Stimulated activated CD4-positive, alpha-beta T cell treated with anti-CD3 and anti-CD28 coated beads, Interleukin-4, amount 100 ng/mL, for 24 hours (primary cell): ENCODE measurements around the gene NAALADL2.
"Not testable (repeated sequence)": the region's sequence is repeated elsewhere in the genome, so short reads cannot be mapped to it uniquely, and the experiment has no call there.

ENCODE experiments used
- DNase-seq: peaks from one replicate; pipeline ENCODE4 v3.0.0-alpha.2; 2020

Gene NAALADL2

GRCh38 chr3:175149675-175150074 lies 290.5 kb downstream of the NAALADL2 start:
- no peak for DNase-seq

- DNase-seq: no peak
Observed at GRCh38 chr3:175150812-175151401, 291.8 kb downstream of the NAALADL2 start.

GRCh38 chr3:175153595-175153994 lies 294.5 kb downstream of the NAALADL2 start:
- no peak for DNase-seq

GRCh38 chr3:175155172-175155571 lies 296.0 kb downstream of the NAALADL2 start:
- no peak for DNase-seq

- DNase-seq: no peak
Observed at GRCh38 chr3:175159202-175159601, 300.1 kb downstream of the NAALADL2 start.

- no peak for DNase-seq
Observed at GRCh38 chr3:175161291-175161690, 302.2 kb downstream of the NAALADL2 start.

GRCh38 chr3:175163686-175164085 lies 304.6 kb downstream of the NAALADL2 start:
- DNase-seq: no peak

GRCh38 chr3:175173117-175173516 lies 314.0 kb downstream of the NAALADL2 start:
- DNase-seq: not testable (repeated sequence)

- no peak for DNase-seq
Observed at GRCh38 chr3:175176556-175176955, 317.4 kb downstream of the NAALADL2 start.

GRCh38 chr3:175179055-175179454 lies 319.9 kb downstream of the NAALADL2 start:
- DNase-seq: no peak

- DNase-seq: no peak
Observed at GRCh38 chr3:175184392-175184791, 325.3 kb downstream of the NAALADL2 start.

- no peak for DNase-seq
Observed at GRCh38 chr3:175185903-175186302, 326.8 kb downstream of the NAALADL2 start.

GRCh38 chr3:175186511-175186910 lies 327.4 kb downstream of the NAALADL2 start:
- DNase-seq: no peak

GRCh38 chr3:175187586-175187985 lies 328.5 kb downstream of the NAALADL2 start:
- no peak for DNase-seq

- DNase-seq: no peak
Observed at GRCh38 chr3:175192536-175192935, 333.4 kb downstream of the NAALADL2 start.

- no peak for DNase-seq
Observed at GRCh38 chr3:175193815-175194518, 334.8 kb downstream of the NAALADL2 start.

- no peak for DNase-seq
Observed at GRCh38 chr3:175198991-175199783, 340.1 kb downstream of the NAALADL2 start.

- no peak for DNase-seq
Observed at GRCh38 chr3:175199961-175200360, 340.8 kb downstream of the NAALADL2 start.

GRCh38 chr3:175200391-175201095 lies 341.4 kb downstream of the NAALADL2 start:
- no peak for DNase-seq

- no peak for DNase-seq
Observed at GRCh38 chr3:175207361-175207760, 348.2 kb downstream of the NAALADL2 start.

- no peak for DNase-seq
Observed at GRCh38 chr3:175208326-175208725, 349.2 kb downstream of the NAALADL2 start.

GRCh38 chr3:175211466-175211865 lies 352.3 kb downstream of the NAALADL2 start:
- no peak for DNase-seq

- DNase-seq: no peak
Observed at GRCh38 chr3:175212896-175213295, 353.8 kb downstream of the NAALADL2 start.
